HepG2 (cell line): Measurements from ENCODE around the gene GDA. TPM values are rescaled to one million over a fixed set of nuclear protein-coding genes. Genes with fewer than 3 reads are reported as not detected.
A peak's percentile ranks its signal among the peaks of the same experiment; 100 is the strongest.

ENCODE experiments used
- ATF7 ChIP-seq, 2 experiments: fragments of 450-650 bp in 1 of 2; sonication (generic) in 1 of 2; formaldehyde crosslinking in 1 of 2; IDR thresholded peaks; 2 replicates each; pipeline versions ENCODE4 v1.4.0 to v1.6.1; 2016 to 2020; ENCODE audit warnings: antibody characterized with exemption in 1 of 2, mild to moderate bottlenecking in 1 of 2, missing genetic modification reagents in 1 of 2
- CBX2 ChIP-seq, 2 experiments: fragments of 200-600 bp in 1 of 2; sonication (generic); formaldehyde crosslinking in 1 of 2; IDR thresholded peaks; 2 replicates each; pipeline versions ENCODE4 v1.7.0 to v1.8.1; 2018 to 2022; ENCODE audit warnings: low read depth in 2 of 2, low read length in 1 of 2, mild to moderate bottlenecking in 1 of 2, missing genetic modification reagents in 1 of 2
- NAIF1 ChIP-seq: sonication (generic); formaldehyde crosslinking; IDR thresholded peaks from 2 replicates; pipeline ENCODE4 v1.5.0; 2020; ENCODE audit warnings: mild to moderate bottlenecking, missing genetic modification reagents, borderline replicate concordance
- RBM22 ChIP-seq: fragments of 200-400 bp; formaldehyde crosslinking; optimal IDR thresholded peaks from 2 replicates; pipeline ENCODE3; 2017; ENCODE audit warnings: mild to moderate bottlenecking, low read length, moderate library complexity
- RFXAP ChIP-seq: sonication (generic); formaldehyde crosslinking; IDR thresholded peaks from 2 replicates; pipeline ENCODE4 v1.4.0; 2020; ENCODE audit warnings: missing genetic modification reagents, borderline replicate concordance
- SP2 ChIP-seq: sonication (generic); formaldehyde crosslinking; IDR thresholded peaks from 2 replicates; pipeline ENCODE4 v1.5.1; 2020; ENCODE audit warnings: mild to moderate bottlenecking, missing genetic modification reagents
- ZFAT ChIP-seq: sonication (generic); formaldehyde crosslinking; conservative IDR thresholded peaks from 2 replicates; pipeline ENCODE4 v1.8.1; 2023; ENCODE audit warnings: missing genetic modification reagents, inconsistent platforms
- ZNF101 ChIP-seq: sonication (generic); formaldehyde crosslinking; IDR thresholded peaks from 2 replicates; pipeline ENCODE4 v1.4.0; 2020; ENCODE audit warnings: mild to moderate bottlenecking, low read depth, missing genetic modification reagents, borderline replicate concordance
- ZNF546 ChIP-seq: sonication (generic); formaldehyde crosslinking; conservative IDR thresholded peaks from 2 replicates; pipeline ENCODE4 v1.8.1; 2023; ENCODE audit warnings: mild to moderate bottlenecking, missing genetic modification reagents
- ZNF652 ChIP-seq: IDR thresholded peaks from 2 replicates; pipeline ENCODE4 v1.6.1; 2016; ENCODE audit warnings: low read depth, borderline replicate concordance
- ZZZ3 ChIP-seq: sonication (generic); formaldehyde crosslinking; IDR thresholded peaks from 2 replicates; pipeline ENCODE4 v1.4.0; 2020; ENCODE audit warnings: missing genetic modification reagents, mild to moderate bottlenecking, borderline replicate concordance
- polyA plus RNA-seq, 8 experiments: library from polyadenylated mRNA; depleted of rRNA in 3 of 8; stranded (reverse) in 7 of 8; unstranded in 1 of 8; fragments of >200 nt; fragmentation: Illumina TruSeq in 4 of 8; extraction: Trizol in 4 of 8; gene quantifications; 2 replicates each; pipeline versions ENCODE4 v1.2.1 to v1.2.3, GENCODE V29; 2011 to 2016; ENCODE audit warnings: low read depth in 4 of 8, missing spikeins in 1 of 8, mixed read lengths in 1 of 8; ENCODE audit not compliant: insufficient read depth in 1 of 8
- total RNA-seq, 5 experiments: library from RNA; depleted of rRNA; stranded (reverse); fragments of >200 nt; fragmentation: Illumina TruSeq; extraction: Trizol; gene quantifications; 2 replicates each; pipeline ENCODE4 v1.2.3, GENCODE V29; 2016; ENCODE audit warnings: low read depth in 1 of 5
- TF ChIP-seq, protein P1 (sequence below): fragments of 450-650 bp; IDR thresholded peaks from 2 replicates; pipeline ENCODE4 v1.6.1; 2016
- TF ChIP-seq, protein P2 (sequence below): sonication (generic); formaldehyde crosslinking; IDR thresholded peaks from 2 replicates; pipeline ENCODE4 v1.9.0; 2022; ENCODE audit warnings: low read depth, missing genetic modification reagents
- TF ChIP-seq, protein P3 (sequence below): sonication (generic); formaldehyde crosslinking; IDR thresholded peaks from 2 replicates; pipeline ENCODE4 v1.5.0; 2020; ENCODE audit warnings: missing genetic modification reagents
- TF ChIP-seq, protein P4 (sequence below): sonication (generic); formaldehyde crosslinking; IDR thresholded peaks from 2 replicates; pipeline ENCODE4 v1.4.0; 2020; ENCODE audit warnings: missing genetic modification reagents
- TF ChIP-seq, protein P5 (sequence below), 2 experiments: sonication (generic) in 1 of 2; formaldehyde crosslinking in 1 of 2; IDR thresholded peaks; 2 replicates each; pipeline versions ENCODE4 v1.4.0 to v1.6.1; 2018 to 2020; ENCODE audit warnings: missing genetic modification reagents in 2 of 2, borderline replicate concordance in 1 of 2, low read depth in 1 of 2, mild to moderate bottlenecking in 1 of 2, missing biosample characterization in 1 of 2
- TF ChIP-seq, protein P6 (sequence below): sonication (generic); formaldehyde crosslinking; IDR thresholded peaks from 2 replicates; pipeline ENCODE4 v1.5.0; 2020; ENCODE audit warnings: mild to moderate bottlenecking, missing genetic modification reagents

The GDA gene
- total and polyA plus RNA-seq, 2 of the 13 experiments (the other 11 are each of a cell fraction or from before 2014, with no cell fraction given), result 0.15 to 0.99 TPM

DNA sequence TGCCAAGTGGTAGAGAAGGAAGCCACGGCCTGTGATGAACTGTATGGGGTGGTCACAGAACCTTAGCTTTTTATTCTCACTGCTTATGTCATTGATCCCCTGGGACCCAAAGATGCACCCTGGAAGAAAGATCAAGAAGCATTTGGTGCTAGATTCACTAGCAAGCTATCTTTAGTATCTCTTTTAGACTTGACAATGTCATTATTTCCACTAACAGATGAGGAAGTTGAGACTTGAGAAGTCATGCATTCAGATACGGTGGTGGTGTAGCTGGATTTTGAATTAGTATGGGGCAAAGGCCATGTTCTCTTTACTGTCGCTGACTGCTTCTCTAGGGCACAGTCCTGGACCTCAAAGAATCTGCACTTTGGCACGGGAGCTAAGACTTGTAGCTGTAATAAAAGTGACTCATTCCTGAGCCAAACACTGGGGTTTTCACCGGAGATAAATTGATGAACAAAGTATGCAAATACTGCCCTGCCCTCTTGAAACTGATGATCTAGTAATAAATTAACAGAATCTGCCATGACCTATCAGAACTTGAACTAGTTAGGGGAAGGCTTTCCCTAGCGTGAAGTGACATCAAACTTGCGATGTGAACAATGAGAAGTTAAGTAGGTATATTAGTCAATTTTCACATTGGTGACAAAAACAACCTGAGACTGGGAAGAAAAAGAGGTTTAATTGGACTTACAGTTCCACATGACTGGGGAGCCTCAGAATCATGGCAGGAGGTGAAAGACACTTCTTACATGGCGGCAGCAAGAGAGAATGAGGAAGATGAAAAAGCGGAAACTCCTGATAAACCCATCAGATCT lies 5.4 kb downstream of the GDA start (continued):
- TF ChIP-seq ZZZ3 (CRISPR knock-in tag), result no peak
- TF ChIP-seq NAIF1 (CRISPR knock-in tag), result 0 out of 2 replicates have a peak, but pooled peaks have one; percentile 40
- no peak for TF ChIP-seq RFXAP
- TF ChIP-seq, protein P1, sequence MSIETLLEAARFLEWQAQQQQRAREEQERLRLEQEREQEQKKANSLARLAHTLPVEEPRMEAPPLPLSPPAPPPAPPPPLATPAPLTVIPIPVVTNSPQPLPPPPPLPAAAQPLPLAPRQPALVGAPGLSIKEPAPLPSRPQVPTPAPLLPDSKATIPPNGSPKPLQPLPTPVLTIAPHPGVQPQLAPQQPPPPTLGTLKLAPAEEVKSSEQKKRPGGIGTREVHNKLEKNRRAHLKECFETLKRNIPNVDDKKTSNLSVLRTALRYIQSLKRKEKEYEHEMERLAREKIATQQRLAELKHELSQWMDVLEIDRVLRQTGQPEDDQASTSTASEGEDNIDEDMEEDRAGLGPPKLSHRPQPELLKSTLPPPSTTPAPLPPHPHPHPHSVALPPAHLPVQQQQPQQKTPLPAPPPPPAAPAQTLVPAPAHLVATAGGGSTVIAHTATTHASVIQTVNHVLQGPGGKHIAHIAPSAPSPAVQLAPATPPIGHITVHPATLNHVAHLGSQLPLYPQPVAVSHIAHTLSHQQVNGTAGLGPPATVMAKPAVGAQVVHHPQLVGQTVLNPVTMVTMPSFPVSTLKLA, result no peak
- TF ChIP-seq, protein P2, sequence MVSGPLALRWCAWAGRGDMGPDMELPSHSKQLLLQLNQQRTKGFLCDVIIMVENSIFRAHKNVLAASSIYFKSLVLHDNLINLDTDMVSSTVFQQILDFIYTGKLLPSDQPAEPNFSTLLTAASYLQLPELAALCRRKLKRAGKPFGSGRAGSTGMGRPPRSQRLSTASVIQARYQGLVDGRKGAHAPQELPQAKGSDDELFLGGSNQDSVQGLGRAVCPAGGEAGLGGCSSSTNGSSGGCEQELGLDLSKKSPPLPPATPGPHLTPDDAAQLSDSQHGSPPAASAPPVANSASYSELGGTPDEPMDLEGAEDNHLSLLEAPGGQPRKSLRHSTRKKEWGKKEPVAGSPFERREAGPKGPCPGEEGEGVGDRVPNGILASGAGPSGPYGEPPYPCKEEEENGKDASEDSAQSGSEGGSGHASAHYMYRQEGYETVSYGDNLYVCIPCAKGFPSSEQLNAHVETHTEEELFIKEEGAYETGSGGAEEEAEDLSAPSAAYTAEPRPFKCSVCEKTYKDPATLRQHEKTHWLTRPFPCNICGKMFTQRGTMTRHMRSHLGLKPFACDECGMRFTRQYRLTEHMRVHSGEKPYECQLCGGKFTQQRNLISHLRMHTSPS (CRISPR knock-in tag), result no peak
- no peak for TF ChIP-seq ZNF652
- TF ChIP-seq, protein P3, sequence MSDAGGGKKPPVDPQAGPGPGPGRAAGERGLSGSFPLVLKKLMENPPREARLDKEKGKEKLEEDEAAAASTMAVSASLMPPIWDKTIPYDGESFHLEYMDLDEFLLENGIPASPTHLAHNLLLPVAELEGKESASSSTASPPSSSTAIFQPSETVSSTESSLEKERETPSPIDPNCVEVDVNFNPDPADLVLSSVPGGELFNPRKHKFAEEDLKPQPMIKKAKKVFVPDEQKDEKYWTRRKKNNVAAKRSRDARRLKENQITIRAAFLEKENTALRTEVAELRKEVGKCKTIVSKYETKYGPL (CRISPR knock-in tag), result no peak
- TF ChIP-seq, protein P4, sequence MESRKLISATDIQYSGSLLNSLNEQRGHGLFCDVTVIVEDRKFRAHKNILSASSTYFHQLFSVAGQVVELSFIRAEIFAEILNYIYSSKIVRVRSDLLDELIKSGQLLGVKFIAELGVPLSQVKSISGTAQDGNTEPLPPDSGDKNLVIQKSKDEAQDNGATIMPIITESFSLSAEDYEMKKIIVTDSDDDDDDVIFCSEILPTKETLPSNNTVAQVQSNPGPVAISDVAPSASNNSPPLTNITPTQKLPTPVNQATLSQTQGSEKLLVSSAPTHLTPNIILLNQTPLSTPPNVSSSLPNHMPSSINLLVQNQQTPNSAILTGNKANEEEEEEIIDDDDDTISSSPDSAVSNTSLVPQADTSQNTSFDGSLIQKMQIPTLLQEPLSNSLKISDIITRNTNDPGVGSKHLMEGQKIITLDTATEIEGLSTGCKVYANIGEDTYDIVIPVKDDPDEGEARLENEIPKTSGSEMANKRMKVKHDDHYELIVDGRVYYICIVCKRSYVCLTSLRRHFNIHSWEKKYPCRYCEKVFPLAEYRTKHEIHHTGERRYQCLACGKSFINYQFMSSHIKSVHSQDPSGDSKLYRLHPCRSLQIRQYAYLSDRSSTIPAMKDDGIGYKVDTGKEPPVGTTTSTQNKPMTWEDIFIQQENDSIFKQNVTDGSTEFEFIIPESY, result no peak
- TF ChIP-seq ZNF101 (CRISPR knock-in tag), result no peak
- TF ChIP-seq RBM22, result no peak
- TF ChIP-seq ZNF546 (CRISPR knock-in tag), result no peak
- no peak for TF ChIP-seq ATF7 (IDR thresholded peaks at IDR 0.05)
- TF ChIP-seq ATF7 (CRISPR knock-in tag; IDR thresholded peaks at IDR 0.05), result no peak
- TF ChIP-seq, protein P5, sequence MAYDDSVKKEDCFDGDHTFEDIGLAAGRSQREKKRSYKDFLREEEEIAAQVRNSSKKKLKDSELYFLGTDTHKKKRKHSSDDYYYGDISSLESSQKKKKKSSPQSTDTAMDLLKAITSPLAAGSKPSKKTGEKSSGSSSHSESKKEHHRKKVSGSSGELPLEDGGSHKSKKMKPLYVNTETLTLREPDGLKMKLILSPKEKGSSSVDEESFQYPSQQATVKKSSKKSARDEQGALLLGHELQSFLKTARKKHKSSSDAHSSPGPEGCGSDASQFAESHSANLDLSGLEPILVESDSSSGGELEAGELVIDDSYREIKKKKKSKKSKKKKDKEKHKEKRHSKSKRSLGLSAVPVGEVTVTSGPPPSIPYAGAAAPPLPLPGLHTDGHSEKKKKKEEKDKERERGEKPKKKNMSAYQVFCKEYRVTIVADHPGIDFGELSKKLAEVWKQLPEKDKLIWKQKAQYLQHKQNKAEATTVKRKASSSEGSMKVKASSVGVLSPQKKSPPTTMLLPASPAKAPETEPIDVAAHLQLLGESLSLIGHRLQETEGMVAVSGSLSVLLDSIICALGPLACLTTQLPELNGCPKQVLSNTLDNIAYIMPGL (CRISPR knock-in tag; IDR thresholded peaks at IDR 0.05; ENCODE audit: borderline replicate concordance in 1 of 2, low read depth in 1 of 2), result no peak
- no peak for TF ChIP-seq SP2 (CRISPR knock-in tag)
- TF ChIP-seq, protein P6, sequence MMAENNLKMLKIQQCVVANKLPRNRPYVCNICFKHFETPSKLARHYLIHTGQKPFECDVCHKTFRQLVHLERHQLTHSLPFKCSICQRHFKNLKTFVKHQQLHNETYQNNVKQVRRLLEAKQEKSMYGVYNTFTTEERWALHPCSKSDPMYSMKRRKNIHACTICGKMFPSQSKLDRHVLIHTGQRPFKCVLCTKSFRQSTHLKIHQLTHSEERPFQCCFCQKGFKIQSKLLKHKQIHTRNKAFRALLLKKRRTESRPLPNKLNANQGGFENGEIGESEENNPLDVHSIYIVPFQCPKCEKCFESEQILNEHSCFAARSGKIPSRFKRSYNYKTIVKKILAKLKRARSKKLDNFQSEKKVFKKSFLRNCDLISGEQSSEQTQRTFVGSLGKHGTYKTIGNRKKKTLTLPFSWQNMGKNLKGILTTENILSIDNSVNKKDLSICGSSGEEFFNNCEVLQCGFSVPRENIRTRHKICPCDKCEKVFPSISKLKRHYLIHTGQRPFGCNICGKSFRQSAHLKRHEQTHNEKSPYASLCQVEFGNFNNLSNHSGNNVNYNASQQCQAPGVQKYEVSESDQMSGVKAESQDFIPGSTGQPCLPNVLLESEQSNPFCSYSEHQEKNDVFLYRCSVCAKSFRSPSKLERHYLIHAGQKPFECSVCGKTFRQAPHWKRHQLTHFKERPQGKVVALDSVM, result no peak
- no peak for TF ChIP-seq CBX2 (IDR thresholded peaks at IDR 0.05; ENCODE audit: low read depth, low read length)
- no peak for TF ChIP-seq CBX2 (CRISPR knock-in tag; IDR thresholded peaks at IDR 0.05; ENCODE audit: low read depth)
- TF ChIP-seq ZFAT, result no peak
